GM13976 (cell line): ENCODE measurements around the gene SAMD11.
"Not testable (repeated sequence)": the region's sequence is repeated elsewhere in the genome, so short reads cannot be mapped to it uniquely, and the experiment has no call there.

Experiments
- DNase-seq: peaks from one replicate; pipeline ENCODE4 v3.0.0; 2012; ENCODE audit warnings: low spot score
- CTCF ChIP-seq: IDR thresholded peaks from 2 replicates; pipeline ENCODE4 v1.5.1; 2012; ENCODE audit warnings: borderline replicate concordance, mild to moderate bottlenecking; ENCODE audit not compliant: insufficient read depth; ENCODE audit errors: extremely low read depth, missing control alignments, control extremely low read depth
- in situ Hi-C: fragments of 300-500 bp; cut with MboI; formaldehyde crosslinking; loops from one replicate; pipeline ENCODE4 v1.12.0; 2022; ENCODE audit warnings: low sequenced_read_pairs, mixed read lengths, inconsistent platforms; ENCODE audit not compliant: unreplicated experiment

SAMD11 gene

DNA sequence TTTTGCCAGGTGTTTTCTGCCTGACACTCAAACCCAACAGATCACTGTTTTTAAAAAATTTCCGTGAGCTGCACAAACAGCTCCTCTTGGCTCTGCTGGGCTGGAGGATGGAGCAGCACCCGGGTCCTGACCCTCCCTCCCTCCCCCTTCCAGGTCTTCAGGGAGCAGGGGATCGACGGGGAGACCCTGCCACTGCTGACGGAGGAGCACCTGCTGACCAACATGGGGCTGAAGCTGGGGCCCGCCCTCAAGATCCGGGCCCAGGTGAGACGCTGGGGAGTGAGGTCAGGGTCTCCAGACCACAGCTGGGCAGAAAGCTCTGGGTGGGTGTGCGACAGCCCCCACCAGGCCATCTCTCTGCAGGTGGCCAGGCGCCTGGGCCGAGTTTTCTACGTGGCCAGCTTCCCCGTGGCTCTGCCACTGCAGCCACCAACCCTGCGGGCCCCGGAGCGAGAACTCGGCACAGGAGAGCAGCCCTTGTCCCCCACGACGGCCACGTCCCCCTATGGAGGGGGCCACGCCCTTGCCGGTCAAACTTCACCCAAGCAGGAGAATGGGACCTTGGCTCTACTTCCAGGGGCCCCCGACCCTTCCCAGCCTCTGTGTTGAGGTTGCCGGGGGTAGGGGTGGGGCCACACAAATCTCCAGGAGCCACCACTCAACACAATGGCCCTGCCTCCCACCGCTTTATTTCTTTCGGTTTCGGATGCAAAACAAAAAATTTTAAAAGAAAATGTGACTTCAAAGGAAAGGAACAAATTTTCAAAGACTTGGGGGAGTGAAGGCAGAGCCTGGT lies 20.0 kb downstream of the SAMD11 start:
- no peak for DNase-seq
- TF ChIP-seq CTCF, result no peak
- in situ Hi-C loops, result no loop called here

- in situ Hi-C loops, result no loop called here
- TF ChIP-seq CTCF, result no peak
- DNase-seq, result no peak
These were observed 20.9 kb downstream of the SAMD11 start for GRCh38 chr1:944341-945325.

DNA sequence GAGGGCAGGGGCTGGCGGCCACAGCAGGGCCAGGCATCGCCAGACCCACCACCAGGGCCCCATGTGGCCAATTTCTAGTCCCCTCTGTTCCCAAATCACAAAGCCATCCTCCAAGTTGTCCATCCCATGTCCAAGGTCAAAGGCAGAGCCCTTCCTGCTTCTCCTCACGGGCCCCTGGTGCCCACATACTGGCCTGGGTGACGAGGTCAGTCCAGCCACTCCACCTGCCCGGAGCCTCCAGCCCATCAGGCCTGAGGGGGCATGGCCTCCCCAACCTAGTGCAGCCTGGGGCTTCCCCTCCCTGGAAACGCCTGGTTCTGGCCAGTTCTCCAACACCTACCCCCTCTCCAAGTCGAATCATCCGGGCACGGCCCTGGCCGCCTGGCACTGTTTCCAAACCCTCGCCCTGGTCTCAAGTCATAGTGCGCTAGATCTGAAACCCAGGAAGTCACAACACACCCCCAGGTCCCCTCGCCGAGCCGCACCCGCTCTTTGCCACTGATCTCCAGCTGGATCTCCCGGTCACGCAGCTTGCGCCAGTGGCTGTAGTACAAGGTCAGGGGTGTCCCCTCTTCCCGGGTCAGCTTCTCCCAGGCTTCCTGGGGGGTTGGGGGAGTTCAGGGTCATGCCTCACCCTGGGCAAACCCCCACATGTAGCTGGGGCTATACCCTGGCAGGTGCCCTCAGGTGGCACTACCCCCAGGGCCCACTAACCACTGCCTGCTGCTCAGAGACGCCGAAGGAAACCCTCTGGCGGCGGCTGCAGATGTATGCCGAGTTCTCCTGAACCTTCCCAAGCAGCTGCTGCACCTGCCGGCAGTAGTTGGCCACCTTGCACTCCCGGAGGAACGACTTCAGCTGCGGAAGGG lies 22.2 kb downstream of the SAMD11 start:
- DNase-seq, result no peak
- in situ Hi-C loops, result no loop called here
- TF ChIP-seq CTCF, result no peak

DNA sequence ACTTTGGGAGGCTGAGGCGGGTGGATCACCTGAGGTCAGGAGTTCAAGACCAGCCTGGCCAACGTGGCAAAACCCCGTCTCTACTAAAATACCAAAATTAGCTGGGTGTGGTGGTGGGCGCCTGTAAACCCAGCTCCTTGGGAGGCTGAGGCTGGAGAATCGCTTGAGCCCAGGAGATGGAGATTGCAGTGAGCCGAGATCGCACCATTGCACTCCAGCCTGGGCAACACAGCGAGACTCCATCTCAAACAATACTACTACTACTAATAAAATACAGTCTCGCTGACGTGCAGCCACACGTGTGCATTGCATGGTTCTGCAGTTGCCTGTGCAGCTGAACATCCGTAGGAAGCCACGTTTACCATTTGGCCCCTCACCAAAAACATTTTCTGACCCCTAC lies 23.1 kb downstream of the SAMD11 start:
- DNase-seq, in situ Hi-C loops: not testable (repeated sequence)

DNA sequence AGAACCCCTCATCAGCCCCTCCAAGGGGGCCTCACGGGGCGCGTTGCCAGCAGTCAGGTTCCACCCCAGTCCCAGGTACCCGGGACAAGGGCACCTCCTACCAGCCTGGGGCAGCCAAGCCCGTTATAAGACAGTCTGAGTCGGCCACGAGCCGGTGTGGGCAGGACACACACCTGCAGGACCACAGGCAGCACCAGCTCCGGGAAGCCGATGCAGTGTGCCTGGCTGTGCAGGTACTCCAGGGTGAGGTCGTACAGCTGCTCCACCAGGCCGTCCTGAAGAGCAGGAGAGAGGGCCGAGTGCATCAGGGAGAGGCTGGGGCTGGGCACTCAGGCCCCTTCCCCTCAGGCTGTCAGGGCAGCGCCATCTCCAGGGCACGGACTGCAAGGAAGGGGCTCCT lies 24.2 kb downstream of the SAMD11 start:
- no peak for DNase-seq
- TF ChIP-seq CTCF, result no peak
- in situ Hi-C loops, result no loop called here

GRCh38 chr1:950268-950667 lies 26.5 kb downstream of the SAMD11 start:
- TF ChIP-seq CTCF, result no peak
- in situ Hi-C loops, result no loop called here
- DNase-seq, result no peak

DNA sequence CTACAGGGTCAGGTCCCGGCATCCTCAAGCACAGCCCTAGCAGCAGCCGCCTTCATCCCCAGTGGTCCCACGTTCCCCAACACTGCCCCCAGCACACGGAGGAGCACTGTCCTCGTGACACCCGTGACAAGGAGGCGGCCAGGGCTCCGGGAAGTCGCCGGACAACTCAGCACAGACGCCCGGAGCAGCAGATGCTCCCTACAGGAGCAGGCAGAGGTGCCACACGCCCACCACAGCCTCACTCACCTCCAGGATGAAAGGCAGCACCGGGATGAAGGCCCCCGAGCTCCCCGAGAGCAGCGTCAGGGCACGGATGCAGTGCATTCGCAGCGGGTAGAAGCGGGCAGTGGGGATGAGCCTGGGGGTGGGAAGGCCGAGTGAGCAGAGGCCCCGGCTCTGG lies 27.2 kb downstream of the SAMD11 start:
- in situ Hi-C loops, result no loop called here
- no peak for DNase-seq
- TF ChIP-seq CTCF, result no peak
